CD4-positive, alpha-beta memory T cell (primary cell): ENCODE results near the gene PGM3. TPM values are rescaled to one million over a fixed set of nuclear protein-coding genes. Genes with fewer than 3 reads are reported as not detected.

ENCODE experiments used
- CTCF ChIA-PET: fragments of 350-600 bp; sonication (Branson Sonifier 250); formaldehyde crosslinking; loops from one replicate; lab custom pipeline; 2021; ENCODE audit warnings: inconsistent platforms; ENCODE audit not compliant: partially characterized antibody; lab: Charles Lee
- POLR2A ChIA-PET: fragments of 350-600 bp; sonication (Branson Sonifier 250); formaldehyde crosslinking; loops from one replicate; lab custom pipeline; 2021; ENCODE audit not compliant: partially characterized antibody; lab: Charles Lee
- DNase-seq, 5 donors: peaks; one replicate each; pipeline versions ENCODE4 v3.0.0 to v3.0.0-alpha.2; 2020 to 2022; ENCODE audit warnings: mixed read lengths in 1 of 5
- H3K27ac ChIP-seq: one replicate; pipeline ENCODE4 v1.7.0; 2013; ENCODE audit warnings: low read depth, low read length
- H3K27me3 ChIP-seq: 2 replicates; pipeline ENCODE4 v1.7.0; 2013; ENCODE audit warnings: mild to moderate bottlenecking, low read length, moderate library complexity; ENCODE audit not compliant: insufficient read depth
- H3K36me3 ChIP-seq: 2 replicates; pipeline ENCODE4 v1.7.0; 2013; ENCODE audit warnings: mild to moderate bottlenecking, low read length, moderate library complexity; ENCODE audit not compliant: insufficient read depth
- H3K4me1 ChIP-seq: 2 replicates; pipeline ENCODE4 v1.7.0; 2013; ENCODE audit warnings: mild to moderate bottlenecking, low read length, moderate library complexity; ENCODE audit not compliant: insufficient read depth
- H3K4me3 ChIP-seq, 2 donors: one replicate each; pipeline ENCODE4 v1.7.0; 2013; ENCODE audit warnings: low read length in 2 of 2, mild to moderate bottlenecking in 1 of 2
- H3K9me3 ChIP-seq, 2 donors: one replicate each; pipeline ENCODE4 v1.7.0; 2013; ENCODE audit warnings: low read length in 2 of 2, control low read depth in 1 of 2; ENCODE audit not compliant: control insufficient read depth in 1 of 2
- H3K27ac Mint-ChIP-seq, 7 donors: one replicate each; pipeline ENCODE4 v1.8.0; 2020 to 2021; ENCODE audit warnings: mixed read lengths in 7 of 7, mild to moderate bottlenecking in 6 of 7, inconsistent platforms in 3 of 7, moderate library complexity in 3 of 7
- H3K27me3 Mint-ChIP-seq, 2 donors: one replicate each; pipeline ENCODE4 v1.8.0; 2020 to 2021; ENCODE audit warnings: mixed read lengths in 2 of 2
- H3K36me3 Mint-ChIP-seq, 2 donors: one replicate each; pipeline ENCODE4 v1.8.0; 2020 to 2021; ENCODE audit warnings: mixed read lengths in 2 of 2, inconsistent platforms in 1 of 2, mild to moderate bottlenecking in 1 of 2
- H3K4me1 Mint-ChIP-seq, 4 donors: one replicate each; pipeline ENCODE4 v1.8.0; 2020 to 2021; ENCODE audit warnings: mixed read lengths in 4 of 4, mild to moderate bottlenecking in 1 of 4
- H3K4me3 Mint-ChIP-seq, 8 donors: one replicate each; pipeline ENCODE4 v1.8.0; 2020 to 2021; ENCODE audit warnings: mixed read lengths in 8 of 8, mild to moderate bottlenecking in 7 of 8, moderate library complexity in 6 of 8, inconsistent platforms in 3 of 8
- H3K9me3 Mint-ChIP-seq, 8 donors: one replicate each; pipeline ENCODE4 v1.8.0; 2020 to 2021; ENCODE audit warnings: mixed read lengths in 8 of 8, mild to moderate bottlenecking in 5 of 8, inconsistent platforms in 3 of 8, moderate library complexity in 1 of 8
- intact Hi-C: fragments of 100-400 bp; cut with micrococcal nuclease; formaldehyde crosslinking; loops from one replicate; pipeline ENCODE4 v1.15.1; 2023
- polyA plus RNA-seq, 2 donors: library from polyadenylated mRNA; unstranded; fragments of 300-500 nt; fragmentation: Illumina TruSeq; gene quantifications; one replicate each; pipeline ENCODE4 v1.2.3, GENCODE V29; 2021
- total RNA-seq, 2 experiments: library from RNA; stranded (reverse); gene quantifications; one replicate each; pipeline ENCODE4 v1.2.3, GENCODE V29; 2021

Gene PGM3
- total RNA-seq (10 to 100 TPM; 35.9 to 39.9 TPM), polyA plus RNA-seq (1 to 10 TPM; 2.3 to 8.4 TPM)

DNA sequence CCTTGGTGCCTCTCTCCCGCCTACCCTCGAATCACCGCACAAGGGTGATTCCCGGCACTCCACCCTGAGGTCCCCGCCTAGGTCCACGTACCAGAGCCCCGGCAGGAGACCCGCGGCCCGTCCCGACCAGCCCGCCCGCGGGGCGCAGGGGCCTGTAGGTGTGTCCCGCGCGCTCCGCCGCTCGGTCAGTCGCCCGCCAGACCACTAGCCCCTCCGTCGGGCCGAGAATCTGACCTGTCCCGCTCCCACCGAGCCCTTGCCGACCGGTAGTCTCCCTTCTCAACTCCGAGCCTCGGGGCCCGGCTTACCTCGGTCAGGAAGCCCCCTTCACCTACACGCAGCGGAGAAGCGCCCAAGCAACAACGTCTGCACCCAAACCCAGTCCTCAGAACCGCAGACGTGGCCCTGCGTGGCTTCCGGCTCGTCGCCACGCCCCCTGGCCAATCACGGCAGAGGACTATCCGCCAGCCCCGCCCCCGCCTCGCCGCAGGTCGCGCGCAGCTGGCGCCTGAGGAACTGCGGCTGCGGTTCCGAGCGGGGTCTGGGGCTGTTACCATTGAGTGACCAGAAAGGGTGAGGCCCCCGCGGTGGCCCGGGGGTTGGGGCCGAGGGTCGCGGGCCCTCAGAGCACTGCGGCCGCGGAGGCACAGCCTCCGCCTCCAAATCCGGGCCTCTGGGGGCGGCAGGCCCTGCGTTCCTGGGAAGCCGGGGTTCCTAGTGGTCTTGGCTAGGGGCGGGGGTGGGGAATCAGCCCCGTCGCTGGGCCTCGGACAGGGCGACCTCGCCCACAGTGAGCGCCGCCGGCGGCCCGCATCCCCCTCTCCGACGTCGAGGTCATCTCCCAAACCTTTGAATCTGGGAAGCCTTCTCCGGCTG lies at the start of gene PGM3, which contains the start of gene RWDD2A:
PGM3 (minus strand) TSS at position 395 of the 876 bp plus-strand sequence. CDS start 2,253 bp downstream, outside the sequence.
RWDD2A (plus strand) TSS at position 487 of the 876 bp plus-strand sequence. CDS start 1,095 bp downstream, outside the sequence.
- H3K27me3 Mint-ChIP-seq = no peaks in the 10 kb centered on the region
- peak within 1 kb of the TSS; percentile 65 to 71 for H3K4me3 ChIP-seq
- POLR2A ChIA-PET = interaction anchor here (0.8 to 2.1 kb wide), 4 partner anchors 11 to 946 kb away, joined by 3 to 11 read pairs (median 6); partner anchors contain the start of genes DOP1A and IBTK

GRCh38 chr6:83231146-83231545 lies 38.1 kb upstream of the PGM3 start:
- Mint-ChIP-seq H3K4me3 (no peak overlapping the region), H3K27me3 (peaks cover 9 to 11% of the 10 kb centered on the region in 2 donors), H3K27ac (no peak overlapping the region), H3K9me3 (no peaks in the 10 kb centered on the region), H3K36me3 (no peaks in the 10 kb centered on the region), H3K4me1 (no peaks in the 10 kb centered on the region)
- CTCF ChIA-PET = interaction anchor here (1.2 to 1.5 kb wide), 2 partner anchors 9 to 12 kb away, joined by 6 to 9 read pairs; no protein-coding TSS in a partner anchor
- Histone ChIP-seq H3K27me3 (no peaks in the 10 kb centered on the region), H3K4me3 (no peak overlapping the region), H3K27ac (no peak overlapping the region), H3K9me3 (no peaks in the 10 kb centered on the region), H3K36me3 (no peaks in the 10 kb centered on the region), H3K4me1 (no peaks in the 10 kb centered on the region)
- no peak for DNase-seq
- POLR2A ChIA-PET = no interaction called here
- intact Hi-C loops = no loop called here

More for the DNA sequence above, at the start of gene PGM3, which contains the start of gene RWDD2A:
- H3K27me3 ChIP-seq = no peaks in the 10 kb centered on the region
- peaks cover 3 to 22% of the 10 kb centered on the region in 2 donors for H3K36me3 Mint-ChIP-seq
- peak within 1 kb of the TSS; percentile 96 to 99 (median 98) for H3K4me3 Mint-ChIP-seq
- peaks cover 32 to 66% (median 49%) of the 10 kb centered on the region in 4 donors for H3K4me1 Mint-ChIP-seq
- peak within 1 kb of the TSS; percentile 88 for H3K27ac ChIP-seq
- H3K9me3 ChIP-seq = no peaks in the 10 kb centered on the region
- H3K4me1 ChIP-seq = peaks cover 21% of the 10 kb centered on the region
- intact Hi-C loops = loop anchor here (1.0 to 5.0 kb wide), 4 partner anchors 22 to 1034 kb away; partner anchors contain the start of genes CEP162, CYB5R4 and DOP1A
- H3K27ac Mint-ChIP-seq = peak within 1 kb of the TSS; percentile 87 to 99 (median 98)
- no peaks in the 10 kb centered on the region for H3K9me3 Mint-ChIP-seq
- CTCF ChIA-PET = interaction anchor here (4.0 to 12.0 kb wide), 2 partner anchors 22 to 127 kb away, joined by 12 to 108 read pairs; partner anchors contain the start of genes DOP1A and UBE3D
- no peaks in the 10 kb centered on the region for H3K36me3 ChIP-seq
- peak; percentile 87 to 90 (median 90) for DNase-seq

GRCh38 chr6:83226517-83226916 lies 33.5 kb upstream of the PGM3 start:
- no peak for DNase-seq
- Mint-ChIP-seq H3K27ac (no peak overlapping the region), H3K9me3 (no peaks in the 10 kb centered on the region), H3K27me3 (peaks cover 4 to 7% of the 10 kb centered on the region in 2 donors), H3K4me3 (no peak overlapping the region), H3K36me3 (no peaks in the 10 kb centered on the region), H3K4me1 (no peaks in the 10 kb centered on the region)
- intact Hi-C loops = loop anchor here (10.0 kb wide), 1 partner anchor 998 kb away; the partner anchor contains the start of gene CEP162
- Histone ChIP-seq H3K9me3 (no peaks in the 10 kb centered on the region), H3K36me3 (no peaks in the 10 kb centered on the region), H3K27ac (no peak overlapping the region), H3K4me3 (no peak overlapping the region), H3K4me1 (no peaks in the 10 kb centered on the region), H3K27me3 (no peaks in the 10 kb centered on the region)
- ChIA-PET CTCF (interaction anchor here (0.9 to 1.2 kb wide), 2 partner anchors 10 to 11 kb away, joined by 3 to 4 read pairs; no protein-coding TSS in a partner anchor), POLR2A (no interaction called here)

GRCh38 chr6:83221889-83222479 lies 28.9 kb upstream of the PGM3 start:
- H3K9me3 ChIP-seq = no peaks in the 10 kb centered on the region
- H3K4me1 Mint-ChIP-seq = no peaks in the 10 kb centered on the region
- H3K4me1 ChIP-seq = no peaks in the 10 kb centered on the region
- CTCF ChIA-PET = interaction anchor here (0.7 to 3.4 kb wide), 11 partner anchors 9 to 291 kb away, joined by 3 to 41 read pairs (median 6); partner anchors contain the start of genes DOP1A, PRSS35 and UBE3D
- no peak overlapping the region for H3K27ac Mint-ChIP-seq
- H3K4me3 Mint-ChIP-seq = no peak overlapping the region
- no peaks in the 10 kb centered on the region for H3K9me3 Mint-ChIP-seq
- POLR2A ChIA-PET = no interaction called here
- DNase-seq = peak in 4 of 5 donors; percentile 10 to 27 (median 19)
- H3K4me3 ChIP-seq = no peak overlapping the region
- H3K27ac ChIP-seq = no peak overlapping the region
- no peaks in the 10 kb centered on the region for H3K27me3 ChIP-seq
- H3K27me3 Mint-ChIP-seq = peaks cover 0 to 1% of the 10 kb centered on the region in 2 donors
- H3K36me3 Mint-ChIP-seq = no peaks in the 10 kb centered on the region
- intact Hi-C loops = loop anchor here (10.0 kb wide), 1 partner anchor 1003 kb away; the partner anchor contains the start of gene CEP162
- no peaks in the 10 kb centered on the region for H3K36me3 ChIP-seq

DNA sequence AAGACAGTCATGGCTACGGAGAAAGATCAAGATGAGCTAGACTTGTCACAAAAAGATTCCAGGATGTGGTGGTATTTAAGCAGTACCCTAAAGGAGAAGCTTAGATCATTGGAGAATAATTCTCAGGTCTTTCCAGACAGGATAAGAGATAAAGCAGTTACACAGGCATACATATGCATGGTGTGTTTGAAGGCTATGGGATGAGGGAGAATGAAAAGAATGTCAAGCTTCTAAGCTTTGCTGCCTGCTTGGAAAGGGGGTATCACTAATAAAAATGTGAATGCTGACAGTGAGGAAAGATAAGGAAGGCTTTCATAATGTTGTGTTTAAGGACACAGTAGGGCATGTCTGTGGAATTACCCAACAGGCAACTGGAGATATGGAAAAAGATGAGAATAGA lies 28.2 kb upstream of the PGM3 start:
- DNase-seq = no peak
- Histone ChIP-seq H3K9me3 (no peaks in the 10 kb centered on the region), H3K27me3 (no peaks in the 10 kb centered on the region), H3K27ac (no peak overlapping the region), H3K4me3 (no peak overlapping the region), H3K36me3 (no peaks in the 10 kb centered on the region), H3K4me1 (no peaks in the 10 kb centered on the region)
- H3K4me3 Mint-ChIP-seq = no peak overlapping the region
- ChIA-PET CTCF (interaction anchor here (1.8 to 3.4 kb wide), 6 partner anchors 9 to 291 kb away, joined by 5 to 41 read pairs (median 10); partner anchors contain the start of genes DOP1A, PRSS35 and UBE3D), POLR2A (no interaction called here)
- H3K9me3 Mint-ChIP-seq = no peaks in the 10 kb centered on the region
- H3K4me1 Mint-ChIP-seq = no peaks in the 10 kb centered on the region
- H3K36me3 Mint-ChIP-seq = no peaks in the 10 kb centered on the region
- peaks cover 0 to 1% of the 10 kb centered on the region in 2 donors for H3K27me3 Mint-ChIP-seq
- H3K27ac Mint-ChIP-seq = no peak overlapping the region
- intact Hi-C loops = loop anchor here (10.0 kb wide), 1 partner anchor 1004 kb away; the partner anchor contains the start of gene CEP162

GRCh38 chr6:83220121-83220520 lies 27.1 kb upstream of the PGM3 start:
- Histone ChIP-seq H3K9me3 (no peaks in the 10 kb centered on the region), H3K27me3 (no peaks in the 10 kb centered on the region), H3K27ac (no peak overlapping the region), H3K4me3 (no peak overlapping the region), H3K4me1 (no peaks in the 10 kb centered on the region), H3K36me3 (no peaks in the 10 kb centered on the region)
- Mint-ChIP-seq H3K36me3 (no peaks in the 10 kb centered on the region), H3K27ac (peak overlapping the region in 1 of 7 donors; percentile 38), H3K27me3 (peaks cover 0 to under 1% of the 10 kb centered on the region in 2 donors), H3K9me3 (no peaks in the 10 kb centered on the region), H3K4me1 (no peaks in the 10 kb centered on the region), H3K4me3 (no peak overlapping the region)
- ChIA-PET CTCF (interaction anchor here (0.9 to 7.1 kb wide), 6 partner anchors 9 to 293 kb away, joined by 3 to 186 read pairs (median 8); partner anchors contain the start of genes DOP1A, PRSS35 and UBE3D), POLR2A (no interaction called here)
- DNase-seq = no peak
- intact Hi-C loops = loop anchor here (10.0 kb wide), 1 partner anchor 1005 kb away; the partner anchor contains the start of gene CEP162
